A673 (cell line): Measurements from ENCODE around the gene NADK2. TPM values are rescaled to one million over a fixed set of nuclear protein-coding genes. Genes with fewer than 3 reads are reported as not detected.

Experiments used
- BruUV-seq: library from RNA; stranded (reverse); fragments of 400-500 nt; replicated peaks from 2 replicates; lab custom pipeline; 2021; lab: Mats Ljungman, UMichigan
- CTCF ChIA-PET: fragments of 300-600 bp; sonication (Branson Sonifier 250); formaldehyde crosslinking; loops from one replicate; lab custom pipeline; 2022; ENCODE audit warnings: antibody characterized with exemption; lab: Charles Lee
- POLR2A ChIA-PET: fragments of 300-600 bp; sonication (Branson Sonifier 250); formaldehyde crosslinking; loops from one replicate; lab custom pipeline; 2022; ENCODE audit warnings: antibody characterized with exemption; ENCODE audit not compliant: low non-redundant PET; lab: Charles Lee
- DNase-seq: peaks from one replicate; pipeline ENCODE4 v3.0.0-alpha.2; 2015; ENCODE audit warnings: low spot score
- H3K27ac ChIP-seq: fragments of 200-600 bp; sonication (generic); 2 replicates; pipeline ENCODE4 v1.5.1; 2016; ENCODE audit warnings: mixed run types, low read depth, mild to moderate bottlenecking, mixed read lengths, antibody characterized with exemption, low read length; ENCODE audit not compliant: poor library complexity, severe bottlenecking
- H3K27me3 ChIP-seq: fragments of 200-600 bp; sonication (generic); replicated peaks from 2 replicates; pipeline ENCODE4 v1.6.1; 2017; ENCODE audit warnings: mixed run types, low read depth, mild to moderate bottlenecking, mixed read lengths, antibody characterized with exemption, low read length; ENCODE audit not compliant: insufficient read depth, poor library complexity
- H3K36me3 ChIP-seq: fragments of 200-600 bp; sonication (generic); 2 replicates; pipeline ENCODE4 v1.6.1; 2016; ENCODE audit warnings: mixed run types, mild to moderate bottlenecking, mixed read lengths, antibody characterized with exemption, low read length; ENCODE audit not compliant: insufficient read depth, poor library complexity, severe bottlenecking
- H3K4me1 ChIP-seq: fragments of 200-600 bp; sonication (generic); 2 replicates; pipeline ENCODE4 v1.6.1; 2017; ENCODE audit warnings: mixed run types, mild to moderate bottlenecking, mixed read lengths, antibody characterized with exemption, low read length; ENCODE audit not compliant: insufficient read depth, poor library complexity, severe bottlenecking
- H3K4me3 ChIP-seq: fragments of 200-600 bp; sonication (generic); 2 replicates; pipeline ENCODE4 v1.5.1; 2016; ENCODE audit warnings: low read depth, mixed run types, mild to moderate bottlenecking, mixed read lengths, low read length; ENCODE audit not compliant: poor library complexity, severe bottlenecking
- H3K9me3 ChIP-seq: fragments of 200-600 bp; sonication (generic); 2 replicates; pipeline ENCODE4 v1.6.1; 2016; ENCODE audit warnings: mixed run types, low read depth, mild to moderate bottlenecking, mixed read lengths, antibody characterized with exemption, low read length; ENCODE audit not compliant: poor library complexity, severe bottlenecking
- EZH2 ChIP-seq: fragments of 200-600 bp; sonication (generic); IDR thresholded peaks from 2 replicates; pipeline ENCODE4 v1.6.1; 2017; ENCODE audit warnings: borderline replicate concordance, low read depth, mild to moderate bottlenecking, mixed read lengths, antibody characterized with exemption, low read length; ENCODE audit not compliant: poor library complexity, severe bottlenecking
- intact Hi-C: fragments of 100-400 bp; cut with micrococcal nuclease; formaldehyde crosslinking; loops from one replicate; pipeline ENCODE4 v1.10.0; 2022; ENCODE audit not compliant: unreplicated experiment
- total RNA-seq: library from RNA; stranded (reverse); gene quantifications from 2 replicates; pipeline ENCODE4 v1.2.3, GENCODE V29; 2021
- TF ChIP-seq, protein P1 (sequence below): fragments of 300-800, 200-600 bp; sonication (generic); conservative IDR thresholded peaks from 2 replicates; pipeline ENCODE4 v1.5.1; 2017; ENCODE audit warnings: low read depth, mild to moderate bottlenecking, antibody characterized with exemption, low read length, moderate library complexity, mixed read lengths

NADK2 gene
- total RNA-seq, 1 experiment from 2014 or later: 31.6 TPM

DNA sequence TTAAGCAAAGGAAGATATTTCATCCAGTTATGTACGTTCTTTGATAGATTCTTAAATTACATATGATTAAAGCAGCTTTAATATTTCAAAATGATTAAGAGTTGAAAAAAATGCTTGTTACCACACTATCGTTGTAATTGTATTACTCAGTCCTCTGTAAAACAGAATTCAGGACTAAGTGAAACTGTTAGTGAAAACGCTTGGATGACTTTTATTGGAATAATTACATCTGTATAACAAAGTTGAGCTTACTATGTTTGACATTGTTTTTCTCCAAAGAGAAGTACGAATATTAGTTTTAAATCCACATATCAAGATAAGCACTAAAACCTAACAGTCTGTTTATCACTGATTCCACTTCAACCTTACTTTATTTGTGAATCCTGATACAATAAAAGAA lies 8.7 kb upstream of the NADK2 start:
- TF ChIP-seq EZH2: no peak
- TF ChIP-seq, protein P1, sequence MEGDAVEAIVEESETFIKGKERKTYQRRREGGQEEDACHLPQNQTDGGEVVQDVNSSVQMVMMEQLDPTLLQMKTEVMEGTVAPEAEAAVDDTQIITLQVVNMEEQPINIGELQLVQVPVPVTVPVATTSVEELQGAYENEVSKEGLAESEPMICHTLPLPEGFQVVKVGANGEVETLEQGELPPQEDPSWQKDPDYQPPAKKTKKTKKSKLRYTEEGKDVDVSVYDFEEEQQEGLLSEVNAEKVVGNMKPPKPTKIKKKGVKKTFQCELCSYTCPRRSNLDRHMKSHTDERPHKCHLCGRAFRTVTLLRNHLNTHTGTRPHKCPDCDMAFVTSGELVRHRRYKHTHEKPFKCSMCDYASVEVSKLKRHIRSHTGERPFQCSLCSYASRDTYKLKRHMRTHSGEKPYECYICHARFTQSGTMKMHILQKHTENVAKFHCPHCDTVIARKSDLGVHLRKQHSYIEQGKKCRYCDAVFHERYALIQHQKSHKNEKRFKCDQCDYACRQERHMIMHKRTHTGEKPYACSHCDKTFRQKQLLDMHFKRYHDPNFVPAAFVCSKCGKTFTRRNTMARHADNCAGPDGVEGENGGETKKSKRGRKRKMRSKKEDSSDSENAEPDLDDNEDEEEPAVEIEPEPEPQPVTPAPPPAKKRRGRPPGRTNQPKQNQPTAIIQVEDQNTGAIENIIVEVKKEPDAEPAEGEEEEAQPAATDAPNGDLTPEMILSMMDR: no peak
- intact Hi-C loops: no loop called here
- no peak overlapping the region for H3K27ac ChIP-seq
- POLR2A ChIA-PET: interaction anchor here (0.5 kb wide), 1 partner anchor 10 kb away, joined by 3 read pairs; no protein-coding TSS in a partner anchor
- no peaks in the 10 kb centered on the region for H3K9me3 ChIP-seq
- CTCF ChIA-PET: no interaction called here
- no peaks in the 10 kb centered on the region for H3K36me3 ChIP-seq
- no TSS peak for BruUV-seq
- H3K4me1 ChIP-seq: no peaks in the 10 kb centered on the region
- no peak overlapping the region for H3K4me3 ChIP-seq
- no peak for DNase-seq
- no peaks in the 10 kb centered on the region for H3K27me3 ChIP-seq

DNA sequence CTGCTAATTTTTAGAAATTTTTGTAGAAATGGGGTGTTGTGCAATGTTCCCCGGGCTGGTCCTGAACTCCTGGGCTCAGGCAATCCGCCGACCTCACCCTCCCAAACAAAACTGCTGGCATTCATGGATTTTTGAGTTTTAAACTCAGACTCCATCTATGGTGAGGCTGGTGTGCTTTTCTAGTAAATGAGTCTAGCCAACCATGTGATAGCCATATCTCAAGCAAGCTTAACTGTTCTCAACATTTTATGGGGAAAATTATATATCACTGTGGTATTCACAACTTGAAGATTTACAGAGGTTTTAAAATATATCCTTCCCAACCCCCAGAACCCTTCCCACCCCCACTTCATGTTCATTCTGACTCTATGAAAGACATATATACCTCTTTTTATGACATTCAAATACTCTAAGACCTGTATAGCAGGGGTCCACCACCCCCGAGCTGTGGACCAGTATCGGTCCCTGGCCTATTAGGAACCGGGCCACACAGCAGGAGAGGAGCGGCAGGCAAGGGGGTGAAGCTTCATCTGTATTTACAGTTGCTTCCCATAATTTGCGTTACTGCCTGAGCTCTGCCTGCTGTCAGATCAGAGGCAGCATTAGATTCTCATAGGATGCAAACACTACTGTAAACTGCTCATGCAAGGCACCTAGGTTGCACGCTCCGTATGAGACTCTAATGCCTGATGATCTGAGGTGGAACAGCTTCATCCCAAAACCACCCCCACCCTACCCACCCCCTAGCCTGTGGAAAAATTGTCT lies 4.5 kb upstream of the NADK2 start:
- no peak for DNase-seq
- Histone ChIP-seq H3K27me3 (no peaks in the 10 kb centered on the region), H3K27ac (no peak overlapping the region), H3K9me3 (no peaks in the 10 kb centered on the region), H3K4me3 (no peak overlapping the region), H3K4me1 (no peaks in the 10 kb centered on the region), H3K36me3 (no peaks in the 10 kb centered on the region)
- TF ChIP-seq, protein P1: no peak
- TF ChIP-seq EZH2: no peak
- intact Hi-C loops: no loop called here
- ChIA-PET CTCF (no interaction called here), POLR2A (no interaction called here)
- no TSS peak for BruUV-seq

DNA sequence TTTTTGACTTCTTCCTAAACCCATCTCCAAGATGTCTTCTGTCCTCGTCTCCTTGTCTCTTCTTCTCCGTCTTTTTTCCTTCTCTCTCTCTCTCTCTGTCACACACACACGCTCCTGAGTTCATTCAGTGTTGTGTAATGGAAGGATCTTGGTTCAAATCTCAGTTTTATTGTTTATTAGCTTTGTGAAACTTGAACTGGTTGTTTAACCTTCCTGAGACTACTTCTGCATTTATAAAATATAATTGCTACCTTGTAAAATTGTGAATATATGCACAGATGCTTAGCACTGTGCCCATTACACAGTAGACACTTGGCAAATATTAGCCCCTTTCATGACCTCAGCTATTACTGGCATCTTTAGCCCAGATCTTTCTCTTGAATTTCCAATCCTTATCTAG lies 2.4 kb upstream of the NADK2 start:
- no peak for DNase-seq
- intact Hi-C loops: loop anchor here (5.0 kb wide), 1 partner anchor 177 kb away; the partner anchor contains the start of gene UGT3A2
- Histone ChIP-seq H3K9me3 (no peaks in the 10 kb centered on the region), H3K36me3 (no peaks in the 10 kb centered on the region), H3K4me1 (peaks cover 8% of the 10 kb centered on the region), H3K4me3 (no peak overlapping the region), H3K27me3 (no peaks in the 10 kb centered on the region), H3K27ac (no peak overlapping the region)
- BruUV-seq: no TSS peak
- ChIA-PET CTCF (no interaction called here), POLR2A (no interaction called here)
- TF ChIP-seq, protein P1: no peak
- TF ChIP-seq EZH2: no peak
